HepG2 (cell line): Measurements from ENCODE around the gene EXOC5. TPM values are rescaled to one million over a fixed set of nuclear protein-coding genes. Genes with fewer than 3 reads are reported as not detected.

Experiments used
- ATAC-seq: fragments of 200-7000 bp; cut with Tn5 transposase; 3 replicates; pipeline ENCODE4 v1.9.1; 2020; ENCODE audit warnings: mild to moderate bottlenecking, moderate library complexity
- BruUV-seq: library from RNA; stranded (reverse); fragments of 400-500 nt; replicated peaks from 2 replicates; lab custom pipeline; 2021; lab: Mats Ljungman, UMichigan
- CTCF ChIA-PET: fragments of 300-600 bp; formaldehyde crosslinking; extraction: SDS; loops from one replicate; lab custom pipeline; 2021; ENCODE audit warnings: low total read pairs, inconsistent platforms, low intra/inter-chr PET ratio; lab: Yijun Ruan, JAX
- POLR2A ChIA-PET: fragments of 350-600 bp; sonication (Branson Sonifier 250); formaldehyde crosslinking; loops from one replicate; lab custom pipeline; 2020; ENCODE audit warnings: antibody characterized with exemption, inconsistent platforms; lab: Yijun Ruan, JAX
- DNase-seq: peaks from one replicate; pipeline ENCODE4 v3.0.0-alpha.2; 2015; ENCODE audit warnings: low spot score
- FAIRE-seq: peaks from 3 replicates; lab custom pipeline; 2011; peaks lifted over from hg19 to GRCh38; lab: Jason Lieb, UNC
- H2AFZ ChIP-seq: one replicate; pipeline ENCODE4 v1.6.1; 2011; ENCODE audit warnings: low read length, inconsistent platforms
- H3K27ac ChIP-seq: fragments of 300-600 bp; 3 replicates; pipeline ENCODE4 v1.8.0; 2011; ENCODE audit warnings: mixed run types, mild to moderate bottlenecking, mixed read lengths, low read length, inconsistent platforms; ENCODE audit not compliant: insufficient read depth; ENCODE audit errors: extremely low read length
- H3K27me3 ChIP-seq, 2 experiments: fragments of 200-600 bp in 1 of 2; 2 replicates in 1 of 2; 3 replicates in 1 of 2; pipeline versions ENCODE4 v1.6.0 to v1.8.0; 2011; ENCODE audit warnings: low read length in 2 of 2, mild to moderate bottlenecking in 2 of 2, moderate library complexity in 2 of 2, inconsistent platforms in 1 of 2; ENCODE audit not compliant: insufficient read depth in 2 of 2, control insufficient read depth in 1 of 2
- H3K36me3 ChIP-seq, 2 experiments: fragments of 200-600 bp in 1 of 2; replicated peaks in 1 of 2; 2 replicates in 1 of 2; 3 replicates in 1 of 2; pipeline versions ENCODE4 v1.5.1 to v1.8.0; 2011; ENCODE audit warnings: low read length in 2 of 2, inconsistent platforms in 1 of 2; ENCODE audit not compliant: insufficient read depth in 2 of 2, control insufficient read depth in 1 of 2
- H3K4me1 ChIP-seq: 2 replicates; pipeline ENCODE4 v1.5.1; 2012; ENCODE audit warnings: low read length, inconsistent platforms; ENCODE audit not compliant: insufficient read depth
- H3K4me2 ChIP-seq: 2 replicates; pipeline ENCODE4 v1.6.0; 2011; ENCODE audit warnings: low read depth, low read length, inconsistent platforms
- H3K4me3 ChIP-seq, 3 experiments: fragments of 200-600 bp in 1 of 3; sonication (generic), shearing (Covaris generic) in 1 of 3; replicated peaks in 1 of 3; 2 replicates each; pipeline ENCODE4 v1.5.1; 2011 to 2016; ENCODE audit warnings: low read length in 3 of 3, inconsistent platforms in 2 of 3, low read depth in 2 of 3, mild to moderate bottlenecking in 2 of 3, control low read depth in 1 of 3, mixed read lengths in 1 of 3; ENCODE audit not compliant: insufficient read depth in 1 of 3
- H3K79me2 ChIP-seq: one replicate; pipeline ENCODE4 v1.6.1; 2011; ENCODE audit warnings: low read length, inconsistent platforms; ENCODE audit not compliant: insufficient read depth
- H3K9ac ChIP-seq: 2 replicates; pipeline ENCODE4 v1.6.0; 2011; ENCODE audit warnings: mild to moderate bottlenecking, low read depth, low read length, inconsistent platforms; ENCODE audit not compliant: insufficient read depth
- H3K9me3 ChIP-seq: 2 replicates; pipeline ENCODE4 v1.5.1; 2012; ENCODE audit warnings: mild to moderate bottlenecking, low read length
- H4K20me1 ChIP-seq: 2 replicates; pipeline ENCODE4 v1.6.0; 2011; ENCODE audit warnings: inconsistent platforms, mild to moderate bottlenecking, low read length, moderate library complexity; ENCODE audit not compliant: insufficient read depth
- AKAP8 ChIP-seq: sonication (generic); formaldehyde crosslinking; IDR thresholded peaks from 2 replicates; pipeline ENCODE4 v1.5.1; 2020; ENCODE audit warnings: mild to moderate bottlenecking, missing genetic modification reagents
- ATF7 ChIP-seq, 2 experiments: fragments of 450-650 bp in 1 of 2; sonication (generic) in 1 of 2; formaldehyde crosslinking in 1 of 2; IDR thresholded peaks; 2 replicates each; pipeline versions ENCODE4 v1.4.0 to v1.6.1; 2016 to 2020; ENCODE audit warnings: antibody characterized with exemption in 1 of 2, mild to moderate bottlenecking in 1 of 2, missing genetic modification reagents in 1 of 2
- CREB1 ChIP-seq, 2 experiments: fragments of 450-650 bp in 1 of 2; IDR thresholded peaks; 2 replicates each; pipeline ENCODE4 v1.6.1; 2016 to 2017; ENCODE audit warnings: control low read depth in 1 of 2, mild to moderate bottlenecking in 1 of 2, missing compliant biosample characterization in 1 of 2, missing genetic modification characterization in 1 of 2
- GPBP1L1 ChIP-seq: sonication (generic); formaldehyde crosslinking; IDR thresholded peaks from 2 replicates; pipeline ENCODE4 v1.5.0; 2020; ENCODE audit warnings: mild to moderate bottlenecking, missing genetic modification reagents
- HDAC2 ChIP-seq: sonication (generic); formaldehyde crosslinking; IDR thresholded peaks from 2 replicates; pipeline ENCODE4 v1.4.0; 2020; ENCODE audit warnings: missing genetic modification reagents
- NR3C1 ChIP-seq: sonication (generic); formaldehyde crosslinking; IDR thresholded peaks from 2 replicates; pipeline ENCODE4 v1.4.0; 2020; ENCODE audit warnings: missing genetic modification reagents
- PAF1 ChIP-seq: IDR thresholded peaks from 2 replicates; pipeline ENCODE4 v1.6.1; 2016; ENCODE audit warnings: missing genetic modification reagents, missing compliant biosample characterization
- SMAD3 ChIP-seq: sonication (generic); formaldehyde crosslinking; IDR thresholded peaks from 2 replicates; pipeline ENCODE4 v1.4.0; 2020; ENCODE audit warnings: missing genetic modification reagents
- ZNF12 ChIP-seq: sonication (generic); formaldehyde crosslinking; IDR thresholded peaks from 2 replicates; pipeline ENCODE4 v1.5.0; 2020; ENCODE audit warnings: missing genetic modification reagents
- ZNF333 ChIP-seq: sonication (generic); formaldehyde crosslinking; IDR thresholded peaks from 2 replicates; pipeline ENCODE4 v1.4.0; 2020; ENCODE audit warnings: mild to moderate bottlenecking, missing genetic modification reagents, borderline replicate concordance
- ZNF431 ChIP-seq: sonication (generic); formaldehyde crosslinking; IDR thresholded peaks from 2 replicates; pipeline ENCODE4 v1.9.0; 2022; ENCODE audit warnings: missing genetic modification reagents, low read depth, mild to moderate bottlenecking, borderline replicate concordance
- WGBS: methylation state at CpG from one replicate; pipeline ENCODE4 v1.1.6; 2017; ENCODE audit warnings: low lambda C conversion rate; 5-methylcytosine and 5-hydroxymethylcytosine counted together
- in situ Hi-C: cut with HindIII; loops from 2 replicates; pipeline ENCODE4 v1.10.0; 2017; ENCODE audit warnings: low pct_unique_long_range_greater_than_20kb; ENCODE audit not compliant: extremely low pct_ligation_motif_present
- intact Hi-C: fragments of 100-400 bp; cut with micrococcal nuclease; formaldehyde crosslinking; loops from one replicate; pipeline ENCODE4 v1.10.0; 2022; ENCODE audit not compliant: unreplicated experiment
- polyA plus RNA-seq, 8 experiments: library from polyadenylated mRNA; depleted of rRNA in 3 of 8; stranded (reverse) in 7 of 8; unstranded in 1 of 8; fragments of >200 nt; fragmentation: Illumina TruSeq in 4 of 8; extraction: Trizol in 4 of 8; gene quantifications; 2 replicates each; pipeline versions ENCODE4 v1.2.1 to v1.2.3, GENCODE V29; 2011 to 2016; ENCODE audit warnings: low read depth in 4 of 8, missing spikeins in 1 of 8, mixed read lengths in 1 of 8; ENCODE audit not compliant: insufficient read depth in 1 of 8
- total RNA-seq, 5 experiments: library from RNA; depleted of rRNA; stranded (reverse); fragments of >200 nt; fragmentation: Illumina TruSeq; extraction: Trizol; gene quantifications; 2 replicates each; pipeline ENCODE4 v1.2.3, GENCODE V29; 2016; ENCODE audit warnings: low read depth in 1 of 5
- TF ChIP-seq, protein P1 (sequence below): sonication (generic); formaldehyde crosslinking; IDR thresholded peaks from 2 replicates; pipeline ENCODE4 v1.8.0; 2022; ENCODE audit warnings: mild to moderate bottlenecking, missing genetic modification reagents, borderline replicate concordance

EXOC5 gene
- total and polyA plus RNA-seq, 2 of the 13 experiments (the other 11 are each of a cell fraction or from before 2014, with no cell fraction given) = 15.1 to 43.8 TPM

DNA sequence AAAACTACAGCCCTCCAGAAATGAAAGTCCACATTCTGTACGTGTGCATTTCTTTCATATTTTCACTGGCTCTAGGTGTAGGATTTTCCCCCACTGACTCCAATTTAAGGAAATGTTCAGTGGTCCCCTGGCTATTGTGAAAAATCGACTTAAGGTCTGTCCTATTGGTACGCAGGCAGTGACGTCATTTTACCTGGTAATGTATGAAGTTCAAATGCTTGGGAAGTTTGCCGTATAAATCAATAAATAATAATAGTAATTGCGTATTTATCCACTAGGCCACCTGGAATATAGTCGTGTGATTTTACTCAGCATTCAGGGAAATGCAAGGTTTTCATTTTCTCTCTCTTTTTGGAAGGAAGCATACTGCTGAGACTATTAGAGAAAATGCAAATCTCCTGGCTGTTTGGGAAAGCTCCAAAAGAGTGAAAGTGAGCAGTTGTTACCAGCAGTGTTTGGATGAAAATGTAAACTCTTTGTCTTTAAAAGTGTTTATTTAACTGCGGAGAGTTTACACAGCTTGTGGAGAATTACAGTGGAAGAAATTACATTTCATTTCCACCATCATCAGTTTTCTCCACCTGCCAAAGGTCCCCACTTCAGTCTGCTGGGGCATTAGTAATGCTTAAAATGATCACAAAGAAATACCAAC is 107.0 kb downstream of the EXOC5 start:
- H3K36me3 ChIP-seq = no peaks in the 10 kb centered on the region
- H3K27ac ChIP-seq = no peak overlapping the region
- no peak overlapping the region for H3K4me2 ChIP-seq
- H3K4me1 ChIP-seq = no peaks in the 10 kb centered on the region
- FAIRE-seq (no peak), DNase-seq (no peak), ATAC-seq (no peak)
- H4K20me1 ChIP-seq = no peaks in the 10 kb centered on the region
- intact Hi-C loops = no loop called here
- H3K9ac ChIP-seq = no peak overlapping the region
- peak; percentile 96 for TF ChIP-seq ATF7 (IDR thresholded peaks at IDR 0.05)
- TF ChIP-seq ATF7 (CRISPR knock-in tag; IDR thresholded peaks at IDR 0.05) = no peak
- no peak for TF ChIP-seq ZNF12 (CRISPR knock-in tag)
- peak; percentile 92 for TF ChIP-seq CREB1 (IDR thresholded peaks at IDR 0.05)
- no peak for TF ChIP-seq CREB1 (CRISPR knock-in tag; IDR thresholded peaks at IDR 0.05)
- POLR2A ChIA-PET = no interaction called here
- no peak overlapping the region for H2AFZ ChIP-seq
- in situ Hi-C loops = no loop called here
- H3K27me3 ChIP-seq = peaks cover 0 to 1% of the 10 kb centered on the region in 2 experiments; a peak in 1 of 5 replicates
- no peak overlapping the region for H3K4me3 ChIP-seq
- H3K9me3 ChIP-seq = no peaks in the 10 kb centered on the region
- no TSS peak for BruUV-seq
- 3% methylated on average over 8 of the region's 8 CpGs for WGBS
- H3K79me2 ChIP-seq = no peaks in the 10 kb centered on the region
- CTCF ChIA-PET = no interaction called here

GRCh38 chr14:57160333-57160732 is 108.4 kb downstream of the EXOC5 start:
- Histone ChIP-seq H3K4me3 (no peak overlapping the region), H3K9me3 (no peaks in the 10 kb centered on the region), H3K4me1 (no peaks in the 10 kb centered on the region), H3K27me3 (peaks cover 0 to 1% of the 10 kb centered on the region in 2 experiments; a peak in 1 of 5 replicates), H3K27ac (no peak overlapping the region), H3K36me3 (no peaks in the 10 kb centered on the region), H3K79me2 (no peaks in the 10 kb centered on the region), H3K9ac (no peak overlapping the region), H3K4me2 (no peak overlapping the region), H4K20me1 (no peaks in the 10 kb centered on the region), H2AFZ (no peak overlapping the region)
- POLR2A ChIA-PET = no interaction called here
- intact Hi-C loops (no loop called here), in situ Hi-C loops (no loop called here)
- BruUV-seq = no TSS peak
- WGBS = 1% methylated on average over 6 of the region's 6 CpGs
- DNase-seq (no peak), FAIRE-seq (no peak), ATAC-seq (no peak)
- TF ChIP-seq ZNF431 (CRISPR knock-in tag) (no peak), NR3C1 (CRISPR knock-in tag) (no peak), SMAD3 (CRISPR knock-in tag) (no peak), PAF1 (CRISPR knock-in tag) (no peak), ZNF333 (no peak), AKAP8 (CRISPR knock-in tag) (no peak), GPBP1L1 (CRISPR knock-in tag) (no peak), HDAC2 (CRISPR knock-in tag) (no peak)
- TF ChIP-seq, protein P1, sequence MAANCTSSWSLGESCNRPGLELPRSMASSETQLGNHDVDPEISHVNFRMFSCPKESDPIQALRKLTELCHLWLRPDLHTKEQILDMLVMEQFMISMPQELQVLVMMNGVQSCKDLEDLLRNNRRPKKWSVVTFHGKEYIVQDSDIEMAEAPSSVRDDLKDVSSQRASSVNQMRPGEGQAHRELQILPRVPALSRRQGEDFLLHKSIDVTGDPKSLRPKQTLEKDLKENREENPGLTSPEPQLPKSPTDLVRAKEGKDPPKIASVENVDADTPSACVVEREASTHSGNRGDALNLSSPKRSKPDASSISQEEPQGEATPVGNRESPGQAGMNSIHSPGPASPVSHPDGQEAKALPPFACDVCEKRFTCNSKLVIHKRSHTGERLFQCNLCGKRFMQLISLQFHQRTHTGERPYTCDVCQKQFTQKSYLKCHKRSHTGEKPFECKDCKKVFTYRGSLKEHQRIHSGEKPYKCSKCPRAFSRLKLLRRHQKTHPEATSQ (CRISPR knock-in tag) = no peak
- CTCF ChIA-PET = no interaction called here
